ENCODE measurements around the gene WFDC10A. TPM values are rescaled to one million over a fixed set of nuclear protein-coding genes. Genes with fewer than 3 reads are reported as not detected.
A peak's percentile ranks its signal among the peaks of the same experiment; 100 is the strongest.
"Not testable (repeated sequence)": the region's sequence is repeated elsewhere in the genome, so short reads cannot be mapped to it uniquely, and the experiment has no call there.

Gene WFDC10A
- total RNA-seq (not detected), polyA plus RNA-seq (ENCODE audit: insufficient read depth in 1 of 8, insufficient read length in 8 of 8, low replicate concordance in 1 of 8) (not detected)
- long read RNA-seq, donor 1 = 0 reads
- long read RNA-seq, donor 2 = 0 reads
- long read RNA-seq, donor 3 = 0 reads
- long read RNA-seq, donor 4 = 0 reads
- long read RNA-seq, donor 5 = 0 reads
- long read RNA-seq, donor 6 = 0 reads
- long read RNA-seq, donor 7 = 0 reads
- long read RNA-seq, donor 8 = 0 reads
- long read RNA-seq, donor 9 = 0 reads
- long read RNA-seq, donor 10 = 0 reads
- long read RNA-seq, donor 11 = 0 reads

GRCh38 chr20:45629496-45630100, at the start of gene WFDC10A:
WFDC10A (plus strand) TSS chr20:45629739; CDS start chr20:45629814, 75 bp downstream.
- H3K9me3 ChIP-seq (replicated peaks; ENCODE audit: control insufficient read depth, low read depth, low read length) = no peaks in the 10 kb centered on the region
- no peak within 1 kb of the TSS for H3K4me3 ChIP-seq (ENCODE audit: low read length)
- WGBS (ENCODE audit: insufficient coverage) = 29% methylated on average over 2 of the region's 9 CpGs
- no peaks in the 10 kb centered on the region for H3K36me3 ChIP-seq (ENCODE audit: control insufficient read depth, insufficient read depth, low read length)
- DNase-seq = peak; percentile 28
- no peaks in the 10 kb centered on the region for H3K27me3 ChIP-seq (ENCODE audit: control insufficient read depth, insufficient read depth, low read length)
- H3K27ac ChIP-seq (ENCODE audit: low read length) = no peak within 1 kb of the TSS
- H3K4me1 ChIP-seq (ENCODE audit: control insufficient read depth, insufficient read depth, low read length) = no peaks in the 10 kb centered on the region

- DNase-seq = no peak
- peaks cover 4% of the 10 kb centered on the region for H3K27me3 ChIP-seq (ENCODE audit: control insufficient read depth, insufficient read depth, low read length)
- H3K4me1 ChIP-seq (ENCODE audit: control insufficient read depth, insufficient read depth, low read length) = no peaks in the 10 kb centered on the region
- H3K27ac ChIP-seq (ENCODE audit: low read length) = no peak overlapping the region
- no peaks in the 10 kb centered on the region for H3K36me3 ChIP-seq (ENCODE audit: control insufficient read depth, insufficient read depth, low read length)
- H3K9me3 ChIP-seq (replicated peaks; ENCODE audit: control insufficient read depth, low read depth, low read length) = no peaks in the 10 kb centered on the region
- H3K4me3 ChIP-seq (ENCODE audit: low read length) = no peak overlapping the region
Observed at GRCh38 chr20:45581702-45582101, 47.8 kb upstream of the WFDC10A start.

- Histone ChIP-seq H3K4me3 (ENCODE audit: low read length) (no peak overlapping the region), H3K36me3 (ENCODE audit: control insufficient read depth, insufficient read depth, low read length) (no peaks in the 10 kb centered on the region), H3K27ac (ENCODE audit: low read length) (no peak overlapping the region), H3K9me3 (replicated peaks; ENCODE audit: control insufficient read depth, low read depth, low read length) (no peaks in the 10 kb centered on the region), H3K27me3 (ENCODE audit: control insufficient read depth, insufficient read depth, low read length) (peaks cover 4% of the 10 kb centered on the region), H3K4me1 (ENCODE audit: control insufficient read depth, insufficient read depth, low read length) (no peaks in the 10 kb centered on the region)
- WGBS (ENCODE audit: insufficient coverage) = no CpG with 5 or more reads among the region's 3 CpGs
- no peak for DNase-seq
Observed at GRCh38 chr20:45583502-45583901, 46.0 kb upstream of the WFDC10A start.

GRCh38 chr20:45584294-45584693, 45.2 kb upstream of the WFDC10A start:
- DNase-seq; H3K9me3 ChIP-seq (replicated peaks; ENCODE audit: control insufficient read depth, low read depth, low read length); H3K4me1 ChIP-seq (ENCODE audit: control insufficient read depth, insufficient read depth, low read length); H3K4me3 ChIP-seq (ENCODE audit: low read length); H3K27me3 ChIP-seq (ENCODE audit: control insufficient read depth, insufficient read depth, low read length); H3K27ac ChIP-seq (ENCODE audit: low read length); H3K36me3 ChIP-seq (ENCODE audit: control insufficient read depth, insufficient read depth, low read length): not testable (repeated sequence)
- WGBS (ENCODE audit: insufficient coverage) = 65% methylated on average over 5 of the region's 5 CpGs

GRCh38 chr20:45585986-45586385, 43.6 kb upstream of the WFDC10A start:
- not testable (repeated sequence) for H3K9me3 ChIP-seq (replicated peaks; ENCODE audit: control insufficient read depth, low read depth, low read length); DNase-seq; H3K27ac ChIP-seq (ENCODE audit: low read length); H3K4me1 ChIP-seq (ENCODE audit: control insufficient read depth, insufficient read depth, low read length); H3K4me3 ChIP-seq (ENCODE audit: low read length); H3K36me3 ChIP-seq (ENCODE audit: control insufficient read depth, insufficient read depth, low read length); H3K27me3 ChIP-seq (ENCODE audit: control insufficient read depth, insufficient read depth, low read length)
- WGBS (ENCODE audit: insufficient coverage) = 76% methylated on average over 5 of the region's 5 CpGs

DNA sequence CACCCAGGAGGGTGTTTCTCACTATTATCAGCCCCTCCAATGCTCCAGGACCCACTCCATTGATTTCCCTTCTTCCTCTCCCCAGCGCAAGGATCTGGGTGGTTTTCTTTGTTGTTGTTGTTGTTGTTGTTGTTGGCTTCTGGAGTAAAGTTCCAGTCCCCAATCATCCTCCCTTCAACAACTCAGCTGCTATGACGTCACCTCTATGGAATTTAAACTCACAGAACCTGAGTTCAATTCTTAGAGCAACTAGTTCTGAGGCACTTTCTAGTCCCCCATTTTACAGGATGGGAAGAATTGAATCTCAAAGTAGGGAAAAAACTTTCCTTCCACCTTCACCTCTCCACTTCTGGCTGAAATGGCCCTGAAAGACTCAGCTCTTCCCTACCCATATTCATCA, 40.7 kb upstream of the WFDC10A start:
- Histone ChIP-seq H3K36me3 (ENCODE audit: control insufficient read depth, insufficient read depth, low read length) (no peaks in the 10 kb centered on the region), H3K4me3 (ENCODE audit: low read length) (no peak overlapping the region), H3K27me3 (ENCODE audit: control insufficient read depth, insufficient read depth, low read length) (no peaks in the 10 kb centered on the region), H3K9me3 (replicated peaks; ENCODE audit: control insufficient read depth, low read depth, low read length) (no peaks in the 10 kb centered on the region), H3K27ac (ENCODE audit: low read length) (no peak overlapping the region), H3K4me1 (ENCODE audit: control insufficient read depth, insufficient read depth, low read length) (no peaks in the 10 kb centered on the region)
- WGBS (ENCODE audit: insufficient coverage) = no CpG with 5 or more reads among the region's 2 CpGs
- no peak for DNase-seq

DNA sequence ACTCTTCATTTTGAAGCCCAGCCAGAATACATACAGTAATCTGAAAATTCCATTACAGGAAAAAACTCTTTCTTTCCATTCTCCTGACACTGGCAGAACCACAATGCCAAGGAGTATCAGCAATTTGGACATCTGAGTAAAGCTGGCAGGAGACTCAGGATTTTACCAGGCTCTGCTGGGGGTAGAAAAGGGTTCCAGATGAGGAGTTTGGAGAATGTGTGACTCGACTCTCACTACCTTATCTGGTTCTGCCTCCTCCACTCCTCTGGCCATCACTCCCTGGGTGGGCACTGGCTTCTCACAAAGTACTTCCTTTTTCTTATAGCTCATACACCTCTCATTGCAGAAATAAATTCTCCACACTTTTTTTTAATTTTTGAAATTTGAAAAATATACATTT, 39.8 kb upstream of the WFDC10A start:
- Histone ChIP-seq H3K27me3 (ENCODE audit: control insufficient read depth, insufficient read depth, low read length) (no peaks in the 10 kb centered on the region), H3K36me3 (ENCODE audit: control insufficient read depth, insufficient read depth, low read length) (no peaks in the 10 kb centered on the region), H3K9me3 (replicated peaks; ENCODE audit: control insufficient read depth, low read depth, low read length) (no peaks in the 10 kb centered on the region), H3K27ac (ENCODE audit: low read length) (no peak overlapping the region), H3K4me3 (ENCODE audit: low read length) (no peak overlapping the region), H3K4me1 (ENCODE audit: control insufficient read depth, insufficient read depth, low read length) (no peaks in the 10 kb centered on the region)
- WGBS (ENCODE audit: insufficient coverage) = no CpG with 5 or more reads among the region's 1 CpG
- DNase-seq = no peak

GRCh38 chr20:45592574-45593189, 36.9 kb upstream of the WFDC10A start:
- Histone ChIP-seq H3K9me3 (replicated peaks; ENCODE audit: control insufficient read depth, low read depth, low read length) (no peaks in the 10 kb centered on the region), H3K4me1 (ENCODE audit: control insufficient read depth, insufficient read depth, low read length) (no peaks in the 10 kb centered on the region), H3K27me3 (ENCODE audit: control insufficient read depth, insufficient read depth, low read length) (no peaks in the 10 kb centered on the region), H3K36me3 (ENCODE audit: control insufficient read depth, insufficient read depth, low read length) (no peaks in the 10 kb centered on the region), H3K4me3 (ENCODE audit: low read length) (no peak overlapping the region), H3K27ac (ENCODE audit: low read length) (no peak overlapping the region)
- DNase-seq = peak; percentile 3
- WGBS (ENCODE audit: insufficient coverage) = 52% methylated on average over 3 of the region's 5 CpGs

- H3K9me3 ChIP-seq (replicated peaks; ENCODE audit: control insufficient read depth, low read depth, low read length) = no peaks in the 10 kb centered on the region
- no peak for DNase-seq
- H3K27me3 ChIP-seq (ENCODE audit: control insufficient read depth, insufficient read depth, low read length) = no peaks in the 10 kb centered on the region
- H3K27ac ChIP-seq (ENCODE audit: low read length) = no peak overlapping the region
- H3K4me1 ChIP-seq (ENCODE audit: control insufficient read depth, insufficient read depth, low read length) = no peaks in the 10 kb centered on the region
- WGBS (ENCODE audit: insufficient coverage) = no CpG with 5 or more reads among the region's 1 CpG
- H3K36me3 ChIP-seq (ENCODE audit: control insufficient read depth, insufficient read depth, low read length) = no peaks in the 10 kb centered on the region
- no peak overlapping the region for H3K4me3 ChIP-seq (ENCODE audit: low read length)
Observed at GRCh38 chr20:45593498-45593897, 36.0 kb upstream of the WFDC10A start.

GRCh38 chr20:45595235-45595634, 34.3 kb upstream of the WFDC10A start:
- no CpG with 5 or more reads among the region's 1 CpG for WGBS (ENCODE audit: insufficient coverage)
- Histone ChIP-seq H3K9me3 (replicated peaks; ENCODE audit: control insufficient read depth, low read depth, low read length) (no peaks in the 10 kb centered on the region), H3K27me3 (ENCODE audit: control insufficient read depth, insufficient read depth, low read length) (no peaks in the 10 kb centered on the region), H3K36me3 (ENCODE audit: control insufficient read depth, insufficient read depth, low read length) (no peaks in the 10 kb centered on the region), H3K27ac (ENCODE audit: low read length) (no peak overlapping the region), H3K4me3 (ENCODE audit: low read length) (no peak overlapping the region), H3K4me1 (ENCODE audit: control insufficient read depth, insufficient read depth, low read length) (no peaks in the 10 kb centered on the region)
- DNase-seq = no peak
